GM18868 (cell line): ENCODE data around the gene CD81.

Experiments
- ATAC-seq: cut with Tn5 transposase; IDR thresholded peaks from one replicate; pipeline ENCODE4 v1.9.1; 2021; ENCODE audit warnings: mild to moderate bottlenecking, moderate library complexity; ENCODE audit not compliant: unreplicated experiment

The CD81 gene

GRCh38 chr11:2417856-2418692 is 41.0 kb downstream of the CD81 start:
- ATAC-seq = no peak

GRCh38 chr11:2418693-2419360 is 41.7 kb downstream of the CD81 start:
- ATAC-seq = no peak

DNA sequence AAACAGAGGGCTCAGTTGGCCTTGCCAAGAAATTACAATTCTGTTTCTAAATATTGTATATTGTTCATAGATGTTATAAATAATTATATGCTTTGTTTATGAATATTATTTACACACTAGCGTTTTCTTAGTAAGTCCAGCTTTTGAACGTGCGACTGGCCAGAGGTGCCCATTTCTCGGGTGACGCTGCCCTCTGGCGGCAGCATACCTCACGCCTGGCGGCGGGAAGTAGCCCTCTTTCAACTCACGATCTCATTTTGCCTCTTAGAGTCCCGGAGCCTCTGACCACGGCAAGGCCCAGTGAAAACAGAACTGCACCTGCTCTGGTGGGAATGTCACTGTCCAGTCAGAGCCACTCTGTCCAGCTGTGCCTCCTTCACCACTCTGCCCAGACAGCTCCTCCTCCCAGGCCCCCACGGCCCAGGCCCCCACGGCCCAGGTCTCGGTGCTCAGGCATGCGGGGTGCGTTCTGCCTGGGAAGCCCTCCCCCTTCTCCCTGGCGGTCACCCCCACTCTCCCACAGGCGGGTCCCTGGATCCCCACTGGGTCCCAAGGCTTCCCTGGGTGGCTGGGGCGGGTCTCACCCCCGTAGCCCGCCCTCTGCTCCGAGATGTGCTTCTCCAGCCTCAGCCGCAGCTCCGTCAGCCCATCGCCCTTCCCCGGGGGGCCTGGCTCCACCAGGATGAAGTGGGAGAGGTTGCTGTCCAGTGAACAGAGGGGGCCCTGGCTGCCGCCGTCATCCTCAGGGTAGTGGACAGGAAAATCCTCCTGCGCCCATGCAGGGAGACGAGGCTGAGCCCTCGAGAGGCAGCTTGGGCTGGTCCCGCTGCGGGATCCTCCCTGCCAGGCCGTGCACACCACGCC is 42.8 kb downstream of the CD81 start:
- ATAC-seq = no peak

DNA sequence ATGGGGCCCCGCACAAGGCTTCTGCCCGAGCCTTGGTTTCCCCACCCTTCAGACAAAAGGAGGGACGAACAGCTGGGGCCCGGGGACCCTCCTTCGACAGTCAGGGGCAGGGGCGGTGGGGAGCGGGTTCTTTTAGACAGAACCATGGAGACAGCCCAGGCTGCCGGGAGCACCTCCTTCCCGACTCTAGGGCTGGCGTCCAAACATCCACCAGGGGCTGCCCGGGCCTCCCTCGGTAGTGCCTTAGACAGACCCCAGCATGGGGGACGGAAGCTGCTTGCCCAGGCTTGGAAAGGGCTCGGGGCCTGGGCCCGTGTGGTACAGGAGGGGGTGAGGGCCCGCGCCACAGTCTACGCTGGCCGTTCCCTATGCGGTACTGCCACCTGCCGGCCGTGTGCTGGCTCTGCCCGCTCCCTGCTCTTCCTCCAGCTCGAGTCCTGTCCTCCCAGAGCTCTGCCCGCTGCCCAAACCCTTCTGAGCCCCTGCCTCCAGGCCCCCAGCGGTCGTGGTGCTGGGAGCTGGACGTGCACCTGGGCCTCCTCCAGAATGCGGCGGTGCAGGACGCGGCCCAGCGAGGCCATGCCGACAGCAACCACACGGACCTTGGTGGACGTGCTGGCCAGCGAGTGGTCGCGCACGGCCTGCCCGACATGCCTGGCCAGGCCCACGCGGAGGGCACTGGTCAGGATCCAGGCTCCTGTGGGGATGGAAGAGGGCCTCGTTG is 43.6 kb downstream of the CD81 start:
- ATAC-seq = no peak

DNA sequence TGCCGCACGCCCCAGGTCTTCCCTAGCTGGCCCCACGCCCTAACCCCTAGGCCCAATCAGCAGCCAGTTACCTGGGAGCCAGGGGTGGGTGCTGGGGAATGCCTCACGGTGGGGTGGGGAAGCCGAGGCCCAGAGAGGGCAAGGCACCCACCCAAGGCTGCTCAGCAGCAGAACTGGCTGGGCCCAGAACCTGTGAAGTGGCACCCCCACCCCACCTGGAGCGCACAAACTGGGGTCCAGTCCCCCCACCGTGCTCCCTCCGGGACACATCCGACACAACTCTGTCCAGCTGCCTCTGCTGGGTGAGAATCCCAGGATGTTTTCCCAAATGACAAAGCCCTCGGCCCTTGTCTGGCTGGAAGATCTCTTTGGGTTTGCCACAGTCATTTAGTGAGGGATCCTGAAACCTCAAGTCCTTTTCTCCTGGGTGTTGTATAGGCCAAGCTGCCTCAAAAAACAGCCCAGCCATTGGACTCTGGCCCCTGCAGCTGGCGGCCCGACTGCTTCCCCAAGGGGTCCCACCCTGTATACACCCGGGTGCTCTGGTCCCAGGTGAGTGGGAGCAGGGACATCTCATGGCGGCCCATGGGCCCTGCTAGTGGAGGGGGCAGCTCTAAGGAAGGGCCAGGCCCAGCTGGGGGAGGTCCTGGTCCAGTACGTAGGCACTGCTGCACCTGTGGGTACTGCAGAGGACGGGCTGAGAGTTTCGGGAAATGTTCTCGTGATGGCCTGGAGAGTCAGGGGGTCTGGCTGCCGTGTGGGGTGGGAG is 44.3 kb downstream of the CD81 start:
- ATAC-seq = no peak

DNA sequence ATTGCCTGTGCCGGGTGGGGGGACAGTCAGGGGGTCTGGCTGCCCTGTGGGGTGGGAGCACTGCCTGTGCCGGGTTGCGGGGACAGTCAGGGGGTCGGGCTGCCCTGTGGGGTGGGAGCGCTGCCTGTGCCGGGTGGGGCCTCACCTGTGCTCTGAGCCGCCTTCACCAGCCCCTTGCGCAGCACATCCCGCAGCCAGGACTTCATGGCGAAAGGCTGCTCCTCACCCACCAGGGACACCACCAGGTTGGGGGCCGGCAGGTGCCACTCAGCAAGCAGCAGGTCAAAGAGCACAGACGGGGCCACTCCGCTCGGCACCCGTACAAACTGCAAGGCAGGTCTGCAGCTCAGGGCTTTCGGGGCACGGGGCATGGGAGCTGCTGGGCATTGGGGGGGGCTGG is 44.9 kb downstream of the CD81 start:
- ATAC-seq = no peak

DNA sequence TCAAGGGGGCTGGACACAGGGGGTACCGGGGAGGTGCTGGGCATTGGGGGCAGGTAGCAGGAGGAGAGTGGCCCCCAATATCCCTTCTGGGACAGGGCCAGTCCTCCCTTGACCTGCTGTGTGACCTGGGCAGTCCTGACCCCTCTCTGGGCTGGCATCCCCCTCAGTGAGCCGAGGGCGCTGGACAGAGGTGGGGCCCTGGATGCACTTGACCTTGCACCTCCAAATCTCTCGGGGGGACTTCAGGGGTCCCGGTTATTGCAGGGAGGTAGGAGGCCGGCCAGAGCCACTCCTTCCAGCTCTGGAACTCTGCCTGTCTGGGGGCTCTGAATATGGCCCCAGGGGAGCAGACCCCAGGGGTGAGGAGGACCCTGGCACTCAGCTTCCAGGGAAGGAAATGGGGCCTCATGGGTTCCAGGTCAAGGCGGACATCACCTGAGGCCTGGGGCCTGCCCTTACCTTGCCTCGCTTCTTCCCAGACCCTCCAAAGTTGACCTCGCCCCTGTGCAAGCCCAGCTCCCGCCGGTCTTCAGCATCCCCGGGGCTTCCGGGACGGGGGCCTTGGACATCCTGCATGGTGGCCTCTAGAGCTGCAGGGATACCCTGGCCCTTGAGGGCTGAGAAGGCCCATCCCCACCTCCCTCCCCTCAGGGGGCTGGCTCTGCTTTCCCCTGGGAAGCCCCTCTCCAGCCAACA is 45.5 kb downstream of the CD81 start:
- no peak for ATAC-seq

GRCh38 chr11:2423157-2424025 is 46.3 kb downstream of the CD81 start:
- ATAC-seq = no peak

DNA sequence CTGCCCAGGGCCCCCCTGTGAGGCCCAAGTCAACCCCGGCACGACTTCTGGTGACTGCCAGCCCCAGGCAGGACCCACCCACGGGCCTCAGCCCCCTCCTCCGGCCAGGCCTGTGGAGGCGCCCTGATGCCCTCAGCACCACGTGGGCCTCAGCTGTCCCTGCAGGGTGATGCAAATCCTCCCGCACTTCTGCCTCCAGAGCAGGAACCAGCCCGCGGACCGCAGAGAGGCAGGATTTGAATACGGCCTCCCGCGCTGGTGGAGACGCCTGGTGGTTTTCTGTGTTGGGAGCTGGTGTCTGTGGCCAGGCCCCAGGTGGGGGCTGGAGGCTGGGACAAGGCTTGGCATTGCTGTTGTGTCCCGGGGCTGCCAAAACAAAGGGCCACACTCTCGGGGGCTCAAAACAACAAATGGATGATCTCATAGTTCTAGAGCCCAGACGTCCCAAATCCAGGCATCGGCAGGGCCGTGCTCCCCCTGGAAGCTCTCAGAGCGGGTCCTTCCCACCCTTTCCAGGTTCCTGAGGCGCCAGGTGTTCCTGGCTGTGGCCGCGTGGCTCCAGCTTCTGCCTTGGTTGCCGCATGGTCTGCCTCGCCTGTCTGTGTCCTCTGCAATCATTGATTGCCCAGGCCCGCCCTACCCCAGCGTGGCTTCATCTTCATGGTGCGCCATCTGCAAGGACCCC is 47.8 kb downstream of the CD81 start:
- ATAC-seq = no peak

DNA sequence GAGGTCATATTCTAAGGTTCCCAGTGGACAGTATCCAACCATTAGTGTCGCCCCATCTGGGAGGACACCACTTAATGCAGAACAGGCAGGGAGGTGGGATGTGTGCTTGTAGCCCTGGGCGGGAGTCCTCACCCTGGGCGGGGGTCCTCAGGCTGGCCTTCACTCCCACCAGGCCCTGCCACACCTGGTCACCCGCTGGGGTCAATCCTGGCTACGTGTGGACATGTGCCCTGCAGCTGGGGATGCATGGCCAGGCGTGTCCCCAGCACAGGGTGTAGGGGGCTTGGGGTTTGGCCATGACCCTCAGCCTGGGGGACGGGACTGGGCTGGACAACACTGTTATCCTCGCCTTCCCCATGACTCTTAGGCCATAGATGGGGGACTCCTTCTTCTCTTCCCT is 48.4 kb downstream of the CD81 start:
- no peak for ATAC-seq

DNA sequence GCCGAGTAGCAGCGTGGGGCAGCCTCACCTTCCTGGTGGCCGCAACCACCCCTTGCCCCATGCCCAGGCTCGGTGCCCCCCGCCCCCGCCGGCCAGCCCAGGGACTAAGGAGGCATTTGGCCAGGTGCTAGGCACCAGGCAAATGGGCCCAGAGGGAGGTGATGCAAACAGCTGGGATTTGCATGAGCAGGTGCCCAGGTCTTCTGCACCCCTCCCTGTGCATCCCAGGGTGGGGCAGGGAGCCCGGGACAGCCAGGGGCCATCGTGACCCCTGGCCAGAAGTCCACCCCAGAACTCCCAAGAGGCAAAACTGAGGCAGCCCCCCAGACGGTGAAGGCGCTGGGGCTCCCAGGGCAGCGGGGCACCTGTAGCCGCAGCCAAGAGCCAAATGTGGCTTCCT is 49.1 kb downstream of the CD81 start:
- no peak for ATAC-seq

DNA sequence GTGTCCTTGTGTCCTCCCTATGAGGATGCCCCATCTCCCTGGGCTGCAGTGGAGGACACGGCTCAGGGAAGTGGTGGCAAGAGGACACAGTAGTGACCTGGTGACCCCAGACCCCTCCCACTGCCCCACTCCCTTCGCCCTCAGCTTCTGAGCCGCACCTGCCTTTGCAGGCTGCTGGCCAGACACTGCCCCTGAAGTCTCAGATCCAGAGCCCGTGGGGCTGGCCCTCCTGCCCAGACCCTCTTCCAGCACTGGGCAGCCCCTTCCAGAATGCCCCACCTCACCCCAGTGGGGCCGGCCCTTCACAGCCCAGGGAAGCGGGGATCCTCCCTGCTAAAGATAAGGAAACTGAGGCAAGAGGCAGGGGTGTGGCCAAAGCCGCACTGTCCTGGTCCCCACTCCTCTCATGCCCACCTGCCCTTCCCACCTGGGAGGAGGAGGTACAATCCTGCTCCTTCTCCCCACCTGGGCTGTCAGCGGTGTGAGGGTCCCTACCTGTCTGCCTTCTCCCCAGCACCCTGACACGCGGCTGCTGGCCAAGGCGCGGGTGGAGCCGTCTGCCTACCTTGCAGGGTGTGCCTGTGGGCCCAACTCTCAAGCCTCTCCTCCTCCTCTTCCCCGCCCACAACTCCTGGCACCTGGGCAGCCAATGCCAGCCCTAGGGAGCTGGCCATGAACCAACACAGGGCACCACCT is 49.9 kb downstream of the CD81 start:
- no peak for ATAC-seq

DNA sequence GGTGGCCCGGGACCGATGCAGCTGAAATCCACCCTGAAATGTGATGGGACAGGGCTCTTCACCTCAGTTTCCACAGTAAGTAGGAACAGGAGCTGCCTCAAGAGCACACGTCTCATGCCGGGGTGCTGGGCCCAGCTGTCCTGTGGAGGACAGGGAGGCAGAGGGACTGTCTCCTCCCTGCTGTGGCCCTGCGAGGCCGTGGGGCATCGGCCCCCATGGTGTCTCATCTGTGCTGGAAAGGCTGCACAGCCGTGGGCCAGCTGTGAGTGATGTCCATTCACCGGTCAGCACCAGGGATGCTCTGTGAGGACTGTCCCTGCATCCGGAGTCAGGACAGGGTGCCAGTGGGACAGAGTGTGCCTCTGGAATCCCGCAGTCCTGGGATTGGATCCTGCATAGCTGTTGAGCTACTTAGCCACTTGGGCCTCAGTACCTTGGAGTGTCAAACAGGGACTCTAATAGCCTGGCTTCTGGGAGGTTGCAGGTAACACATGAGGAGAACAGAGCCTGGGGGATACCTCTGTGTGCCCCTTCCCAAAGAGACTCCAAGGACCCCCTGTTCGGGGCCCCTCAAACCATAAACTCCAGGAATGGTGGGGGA is 50.7 kb downstream of the CD81 start:
- ATAC-seq = no peak

DNA sequence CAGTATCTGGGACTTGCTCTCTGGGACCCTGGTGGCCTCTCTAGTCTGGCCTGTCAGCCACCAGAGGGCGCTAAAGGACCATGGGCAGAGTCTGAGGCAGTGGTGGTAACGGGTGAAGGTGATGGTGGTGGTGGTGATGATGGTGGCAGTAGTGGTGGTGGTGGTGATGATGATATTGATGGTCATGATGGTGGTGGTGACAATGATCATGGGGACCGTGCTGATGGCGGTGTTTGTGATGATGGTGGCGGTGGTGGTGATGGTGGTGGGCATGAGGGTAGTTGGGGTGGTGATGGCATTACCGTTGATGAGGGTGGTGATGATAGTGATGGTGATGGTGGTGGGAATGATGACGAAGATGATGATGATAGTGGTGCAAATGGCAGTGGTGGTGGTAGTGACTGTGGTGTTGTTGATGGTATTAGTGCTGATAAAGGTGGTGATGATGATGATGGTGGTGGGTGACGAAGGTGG is 51.2 kb downstream of the CD81 start:
- ATAC-seq = no peak

DNA sequence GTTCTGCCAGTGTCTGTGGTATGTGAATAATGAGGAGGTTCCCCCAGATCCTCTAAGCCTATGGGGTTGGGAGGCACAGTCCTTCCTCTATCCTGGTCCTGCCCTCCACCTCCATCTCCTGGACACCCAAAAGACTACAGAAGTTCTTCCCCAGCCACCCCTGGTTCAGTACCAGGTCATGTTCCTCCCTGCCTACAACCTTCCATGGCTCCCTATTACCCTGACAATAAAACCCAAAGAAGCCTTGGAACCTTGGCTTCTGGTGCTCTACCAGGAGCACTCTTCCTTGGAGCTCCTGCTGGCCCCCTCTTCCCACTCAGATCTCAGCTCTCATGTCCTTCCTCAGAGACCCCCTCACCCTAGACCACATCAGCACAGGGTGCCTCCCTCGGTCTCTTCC is 54.3 kb downstream of the CD81 start:
- ATAC-seq = no peak

- no peak for ATAC-seq
These were observed 55.1 kb downstream of the CD81 start for GRCh38 chr11:2432171-2432621.

DNA sequence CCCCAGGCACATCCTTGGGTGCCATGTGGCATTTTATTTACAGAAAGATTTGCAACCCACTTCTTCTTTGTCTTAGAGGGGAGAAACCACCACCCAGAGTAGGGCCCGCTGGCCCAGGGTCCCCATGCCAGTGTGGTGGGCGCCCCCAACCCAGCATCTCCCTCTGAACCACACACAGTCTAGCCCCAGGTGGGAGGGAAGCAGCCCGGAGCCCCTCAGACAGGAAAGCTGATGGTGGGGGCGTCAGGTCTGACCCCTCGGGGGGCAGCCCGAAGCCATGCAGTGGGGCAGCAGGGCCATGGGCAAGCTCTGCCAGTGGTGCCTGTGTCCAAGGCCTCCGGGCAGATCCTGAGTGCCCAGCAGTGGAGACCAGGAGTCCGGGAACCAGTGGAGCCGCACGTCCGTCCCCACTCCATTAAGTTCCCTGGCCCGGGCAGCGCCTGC is 55.5 kb downstream of the CD81 start:
- no peak for ATAC-seq
